ENCODE measurements around the gene NDNF. TPM values are rescaled to one million over a fixed set of nuclear protein-coding genes. Genes with fewer than 3 reads are reported as not detected.

Gene NDNF
- total RNA-seq, 1 experiment from 2014 or later = 0.22 TPM

DNA sequence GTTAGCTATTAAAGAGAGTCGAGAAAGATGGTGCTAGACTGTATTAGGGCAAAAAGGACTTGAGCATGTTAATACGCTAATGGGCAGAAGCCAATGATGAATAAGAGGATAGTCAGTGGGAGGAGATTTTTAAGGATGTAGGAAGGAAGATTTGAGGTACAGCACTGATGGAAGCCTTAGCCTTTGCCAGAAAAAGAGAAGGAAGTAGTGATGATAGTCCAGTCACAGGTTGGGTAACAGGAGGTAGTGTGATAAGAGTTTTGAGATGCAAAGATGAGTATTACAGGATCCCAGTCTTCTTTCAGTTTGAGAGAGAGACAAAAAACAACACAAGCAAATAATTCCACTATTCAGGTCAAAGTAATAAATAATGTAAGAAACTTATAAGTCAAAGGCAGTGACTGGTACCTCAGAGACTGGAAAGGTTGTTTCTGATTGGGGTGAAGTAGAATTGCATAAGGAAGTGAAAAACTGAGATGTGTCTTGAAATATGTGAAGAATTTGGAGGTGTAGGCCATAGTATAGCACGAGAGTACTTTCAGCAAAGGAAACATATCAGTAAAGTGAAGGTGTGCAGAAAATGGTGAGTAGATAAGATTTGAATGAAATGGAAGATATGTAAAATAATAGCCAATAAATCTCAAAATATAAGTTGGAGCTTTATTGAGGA lies 22.1 kb upstream of the NDNF start:
- ATAC-seq (no peak), DNase-seq (ENCODE audit: low read depth, low spot score) (no peak)
- ChIA-PET POLR2A (no interaction called here), RAD21 (ENCODE audit: low non-redundant PET in 1 of 2, low total read pairs in 2 of 2, uncharacterized antibody in 2 of 2, unreplicated experiment in 2 of 2) (no interaction called here), CTCF (interaction anchor here (1.9 kb wide), 1 partner anchor 939 kb away, joined by 7 read pairs; no protein-coding TSS in a partner anchor)
- no peaks in the 10 kb centered on the region for H3K36me3 ChIP-seq (ENCODE audit: control insufficient read depth in 1 of 2, insufficient read depth in 2 of 2, low read length in 2 of 2)
- no peaks in the 10 kb centered on the region for H3K79me2 ChIP-seq (ENCODE audit: insufficient read depth, low read length)
- TF ChIP-seq POLR2A (IDR thresholded peaks at IDR 0.05; ENCODE audit: borderline replicate concordance, extremely low read depth, insufficient read depth, insufficient read length) = no peak
- TF ChIP-seq RAD21 (IDR thresholded peaks at IDR 0.05; ENCODE audit: low read depth) = no peak
- TF ChIP-seq CEBPB (IDR thresholded peaks at IDR 0.05; ENCODE audit: low read depth) = no peak
- H3K4me3 ChIP-seq (replicated peaks in 1 of 2; ENCODE audit: low read depth in 1 of 2, low read length in 2 of 2) = no peak overlapping the region
- no peak overlapping the region for H3K4me2 ChIP-seq (ENCODE audit: low read length)
- BruUV-seq (replicated peaks) = no TSS peak
- H2AFZ ChIP-seq (ENCODE audit: low read depth, low read length, poor library complexity, severe bottlenecking) = no peak overlapping the region
- no peak overlapping the region for H3K27ac ChIP-seq (ENCODE audit: low read depth, low read length)
- no peaks in the 10 kb centered on the region for H3K4me1 ChIP-seq (ENCODE audit: control insufficient read depth in 1 of 2, insufficient read depth in 2 of 2, low read length in 2 of 2)
- intact Hi-C loops (cut with micrococcal nuclease) = no loop called here
- no peaks in the 10 kb centered on the region for H3K9me2 ChIP-seq (ENCODE audit: insufficient read depth)
- no peaks in the 10 kb centered on the region for H3K9me3 ChIP-seq (ENCODE audit: control insufficient read depth in 1 of 2, insufficient read depth in 1 of 2, low read depth in 1 of 2, low read length in 2 of 2)
- no peaks in the 10 kb centered on the region for H3K27me3 ChIP-seq (ENCODE audit: insufficient read depth, low read length)
- no peak overlapping the region for H3K9ac ChIP-seq (ENCODE audit: low read length)
- no peaks in the 10 kb centered on the region for H4K20me1 ChIP-seq (ENCODE audit: insufficient read depth)

DNA sequence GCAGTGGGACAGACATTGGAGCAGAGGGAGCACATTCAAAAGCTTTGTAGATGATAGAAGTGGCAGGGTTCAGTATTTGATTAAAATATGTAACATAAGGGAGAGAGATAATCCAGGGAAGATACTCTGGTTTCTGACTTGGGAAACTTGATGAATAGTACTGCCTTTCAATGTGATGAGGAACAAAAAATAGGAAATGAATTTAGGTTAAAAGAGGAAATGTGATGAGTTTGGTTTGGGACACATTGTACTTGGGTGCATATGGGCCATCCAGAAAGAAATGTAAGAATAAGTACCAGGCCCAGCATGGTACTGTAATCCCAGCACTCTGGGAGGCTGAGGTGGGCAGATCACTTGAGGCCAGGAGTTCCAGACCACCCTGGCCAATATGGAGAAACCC lies 20.9 kb upstream of the NDNF start:
- Histone ChIP-seq H3K79me2 (ENCODE audit: insufficient read depth, low read length) (no peaks in the 10 kb centered on the region), H3K27ac (ENCODE audit: low read depth, low read length) (no peak overlapping the region), H3K4me2 (ENCODE audit: low read length) (no peak overlapping the region), H3K36me3 (ENCODE audit: control insufficient read depth in 1 of 2, insufficient read depth in 2 of 2, low read length in 2 of 2) (no peaks in the 10 kb centered on the region), H3K4me1 (ENCODE audit: control insufficient read depth in 1 of 2, insufficient read depth in 2 of 2, low read length in 2 of 2) (no peaks in the 10 kb centered on the region), H3K9ac (ENCODE audit: low read length) (no peak overlapping the region), H3K9me2 (ENCODE audit: insufficient read depth) (no peaks in the 10 kb centered on the region), H3K4me3 (replicated peaks in 1 of 2; ENCODE audit: low read depth in 1 of 2, low read length in 2 of 2) (no peak overlapping the region), H4K20me1 (ENCODE audit: insufficient read depth) (no peaks in the 10 kb centered on the region), H3K27me3 (ENCODE audit: insufficient read depth, low read length) (no peaks in the 10 kb centered on the region), H2AFZ (ENCODE audit: low read depth, low read length, poor library complexity, severe bottlenecking) (no peak overlapping the region), H3K9me3 (ENCODE audit: control insufficient read depth in 1 of 2, insufficient read depth in 1 of 2, low read depth in 1 of 2, low read length in 2 of 2) (no peaks in the 10 kb centered on the region)
- ChIA-PET POLR2A (no interaction called here), CTCF (no interaction called here), RAD21 (ENCODE audit: low non-redundant PET in 1 of 2, low total read pairs in 2 of 2, uncharacterized antibody in 2 of 2, unreplicated experiment in 2 of 2) (no interaction called here)
- TF ChIP-seq POLR2A (IDR thresholded peaks at IDR 0.05; ENCODE audit: borderline replicate concordance, extremely low read depth, insufficient read depth, insufficient read length) (no peak), EGR1 (IDR thresholded peaks at IDR 0.05; ENCODE audit: low read depth) (no peak), EZH2 (IDR thresholded peaks at IDR 0.05) (no peak), YY1 (IDR thresholded peaks at IDR 0.05; ENCODE audit: extremely low read depth, insufficient replicate concordance, low read depth, low read length) (no peak), ZNF274 (IDR thresholded peaks at IDR 0.05; ENCODE audit: low read depth, low read length) (no peak), EZH2phosphoT487 (IDR thresholded peaks at IDR 0.05; ENCODE audit: borderline replicate concordance) (no peak)
- intact Hi-C loops (cut with micrococcal nuclease) = no loop called here
- DNase-seq (ENCODE audit: low read depth, low spot score) (no peak), ATAC-seq (no peak)
- BruUV-seq (replicated peaks) = no TSS peak

Measured in HCT116 (cell line).